ENCODE data around the gene IKZF4.

The IKZF4 gene

GRCh38 chr12:56007564-56008559, 13.0 kb upstream of the IKZF4 start:
- Histone ChIP-seq H3K36me3 (ENCODE audit: insufficient read depth, low read length) (no peaks in the 10 kb centered on the region), H3K27me3 (ENCODE audit: insufficient read depth, low read length) (no peaks in the 10 kb centered on the region), H3K27ac (ENCODE audit: low read depth, low read length, poor library complexity, severe bottlenecking) (no peak overlapping the region), H3F3A (ENCODE audit: insufficient read depth, low read length) (no peaks in the 10 kb centered on the region), H3K4me1 (ENCODE audit: insufficient read depth, low read length, severe bottlenecking) (peaks cover 12% of the 10 kb centered on the region), H3K4me3 (ENCODE audit: low read depth, low read length, poor library complexity, severe bottlenecking) (peak overlapping the region; percentile 75), H3K4me2 (ENCODE audit: low read length) (peak overlapping the region; percentile 80), H2AFZ (ENCODE audit: low read length) (0 out of 2 replicates have a peak overlapping the region, but pooled peaks have one; percentile 60), H3K9ac (ENCODE audit: low read length) (peak overlapping the region; percentile 66), H3K9me3 (ENCODE audit: low read length) (no peaks in the 10 kb centered on the region), H4K20me1 (ENCODE audit: insufficient read depth, low read length) (no peaks in the 10 kb centered on the region), H3K9me2 (ENCODE audit: low read depth, low read length) (no peaks in the 10 kb centered on the region), H3K79me2 (ENCODE audit: insufficient read depth, low read length) (no peaks in the 10 kb centered on the region)
- TF ChIP-seq, protein P1, sequence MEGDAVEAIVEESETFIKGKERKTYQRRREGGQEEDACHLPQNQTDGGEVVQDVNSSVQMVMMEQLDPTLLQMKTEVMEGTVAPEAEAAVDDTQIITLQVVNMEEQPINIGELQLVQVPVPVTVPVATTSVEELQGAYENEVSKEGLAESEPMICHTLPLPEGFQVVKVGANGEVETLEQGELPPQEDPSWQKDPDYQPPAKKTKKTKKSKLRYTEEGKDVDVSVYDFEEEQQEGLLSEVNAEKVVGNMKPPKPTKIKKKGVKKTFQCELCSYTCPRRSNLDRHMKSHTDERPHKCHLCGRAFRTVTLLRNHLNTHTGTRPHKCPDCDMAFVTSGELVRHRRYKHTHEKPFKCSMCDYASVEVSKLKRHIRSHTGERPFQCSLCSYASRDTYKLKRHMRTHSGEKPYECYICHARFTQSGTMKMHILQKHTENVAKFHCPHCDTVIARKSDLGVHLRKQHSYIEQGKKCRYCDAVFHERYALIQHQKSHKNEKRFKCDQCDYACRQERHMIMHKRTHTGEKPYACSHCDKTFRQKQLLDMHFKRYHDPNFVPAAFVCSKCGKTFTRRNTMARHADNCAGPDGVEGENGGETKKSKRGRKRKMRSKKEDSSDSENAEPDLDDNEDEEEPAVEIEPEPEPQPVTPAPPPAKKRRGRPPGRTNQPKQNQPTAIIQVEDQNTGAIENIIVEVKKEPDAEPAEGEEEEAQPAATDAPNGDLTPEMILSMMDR (IDR thresholded peaks at IDR 0.05; ENCODE audit: low read length), result no peak
- TF ChIP-seq EZH2 (IDR thresholded peaks at IDR 0.05; ENCODE audit: borderline replicate concordance, low read length), result no peak

- Histone ChIP-seq H3K9me2 (ENCODE audit: low read depth, low read length) (no peaks in the 10 kb centered on the region), H3K4me2 (ENCODE audit: low read length) (no peak overlapping the region), H2AFZ (ENCODE audit: low read length) (no peak overlapping the region), H3K4me1 (ENCODE audit: insufficient read depth, low read length, severe bottlenecking) (peaks cover 20% of the 10 kb centered on the region), H3K27me3 (ENCODE audit: insufficient read depth, low read length) (no peaks in the 10 kb centered on the region), H3K36me3 (ENCODE audit: insufficient read depth, low read length) (no peaks in the 10 kb centered on the region), H3K79me2 (ENCODE audit: insufficient read depth, low read length) (no peaks in the 10 kb centered on the region), H3K27ac (ENCODE audit: low read depth, low read length, poor library complexity, severe bottlenecking) (no peak overlapping the region), H3K4me3 (ENCODE audit: low read depth, low read length, poor library complexity, severe bottlenecking) (no peak overlapping the region), H3K9me3 (ENCODE audit: low read length) (no peaks in the 10 kb centered on the region), H3F3A (ENCODE audit: insufficient read depth, low read length) (no peaks in the 10 kb centered on the region), H3K9ac (ENCODE audit: low read length) (no peak overlapping the region), H4K20me1 (ENCODE audit: insufficient read depth, low read length) (no peaks in the 10 kb centered on the region)
- TF ChIP-seq, protein P1 (IDR thresholded peaks at IDR 0.05; ENCODE audit: low read length), result no peak
- no peak for TF ChIP-seq EZH2 (IDR thresholded peaks at IDR 0.05; ENCODE audit: borderline replicate concordance, low read length)
Observed at GRCh38 chr12:56010111-56010570, 10.7 kb upstream of the IKZF4 start.

DNA sequence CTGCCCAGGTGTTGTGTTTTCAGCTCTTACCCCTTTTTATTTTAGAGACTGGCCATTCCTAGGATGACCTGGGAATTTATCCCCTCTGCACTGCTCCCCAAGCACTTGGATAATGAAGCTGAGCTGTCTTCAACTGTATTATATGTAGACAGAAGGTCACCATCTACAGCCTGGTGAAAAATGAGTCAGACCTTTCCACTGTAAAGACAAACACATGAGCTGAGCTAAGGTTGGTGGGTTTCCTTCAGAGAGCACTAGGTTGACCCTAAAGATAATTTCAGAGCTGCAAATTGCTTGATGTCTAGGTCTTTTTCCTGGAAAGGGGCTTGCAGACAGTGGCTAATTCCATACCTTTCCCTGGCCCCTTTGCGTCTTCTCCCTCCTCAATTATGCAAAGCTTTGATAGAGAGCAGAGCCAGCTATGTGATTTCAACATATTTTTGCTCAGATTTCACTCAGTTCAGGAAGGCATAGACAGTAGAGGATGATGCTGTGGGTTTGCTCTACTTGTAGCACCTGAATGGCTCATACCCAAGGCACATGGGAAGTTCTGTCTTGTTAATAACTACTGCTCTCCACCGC, 9.2 kb upstream of the IKZF4 start:
- no peak overlapping the region for H3K27ac ChIP-seq (ENCODE audit: low read depth, low read length, poor library complexity, severe bottlenecking)
- no peak overlapping the region for H2AFZ ChIP-seq (ENCODE audit: low read length)
- H3K36me3 ChIP-seq (ENCODE audit: insufficient read depth, low read length), result no peaks in the 10 kb centered on the region
- H3K4me3 ChIP-seq (ENCODE audit: low read depth, low read length, poor library complexity, severe bottlenecking), result no peak overlapping the region
- H3K4me1 ChIP-seq (ENCODE audit: insufficient read depth, low read length, severe bottlenecking), result peaks cover 19% of the 10 kb centered on the region
- no peaks in the 10 kb centered on the region for H3F3A ChIP-seq (ENCODE audit: insufficient read depth, low read length)
- H3K9ac ChIP-seq (ENCODE audit: low read length), result no peak overlapping the region
- H3K4me2 ChIP-seq (ENCODE audit: low read length), result no peak overlapping the region
- no peak for TF ChIP-seq EZH2 (IDR thresholded peaks at IDR 0.05; ENCODE audit: borderline replicate concordance, low read length)
- TF ChIP-seq, protein P1 (IDR thresholded peaks at IDR 0.05; ENCODE audit: low read length), result no peak
- H3K9me2 ChIP-seq (ENCODE audit: low read depth, low read length), result no peaks in the 10 kb centered on the region
- H3K9me3 ChIP-seq (ENCODE audit: low read length), result no peaks in the 10 kb centered on the region
- no peaks in the 10 kb centered on the region for H3K27me3 ChIP-seq (ENCODE audit: insufficient read depth, low read length)
- H4K20me1 ChIP-seq (ENCODE audit: insufficient read depth, low read length), result no peaks in the 10 kb centered on the region
- no peaks in the 10 kb centered on the region for H3K79me2 ChIP-seq (ENCODE audit: insufficient read depth, low read length)
